T-helper 2 cell (primary cell): ENCODE data around the gene SYNRG.

ENCODE experiments used
- DNase-seq, 5 experiments: peaks; one replicate each; pipeline versions ENCODE4 v3.0.0 to v3.0.0-alpha.2; 2012 to 2022

Gene SYNRG

DNA sequence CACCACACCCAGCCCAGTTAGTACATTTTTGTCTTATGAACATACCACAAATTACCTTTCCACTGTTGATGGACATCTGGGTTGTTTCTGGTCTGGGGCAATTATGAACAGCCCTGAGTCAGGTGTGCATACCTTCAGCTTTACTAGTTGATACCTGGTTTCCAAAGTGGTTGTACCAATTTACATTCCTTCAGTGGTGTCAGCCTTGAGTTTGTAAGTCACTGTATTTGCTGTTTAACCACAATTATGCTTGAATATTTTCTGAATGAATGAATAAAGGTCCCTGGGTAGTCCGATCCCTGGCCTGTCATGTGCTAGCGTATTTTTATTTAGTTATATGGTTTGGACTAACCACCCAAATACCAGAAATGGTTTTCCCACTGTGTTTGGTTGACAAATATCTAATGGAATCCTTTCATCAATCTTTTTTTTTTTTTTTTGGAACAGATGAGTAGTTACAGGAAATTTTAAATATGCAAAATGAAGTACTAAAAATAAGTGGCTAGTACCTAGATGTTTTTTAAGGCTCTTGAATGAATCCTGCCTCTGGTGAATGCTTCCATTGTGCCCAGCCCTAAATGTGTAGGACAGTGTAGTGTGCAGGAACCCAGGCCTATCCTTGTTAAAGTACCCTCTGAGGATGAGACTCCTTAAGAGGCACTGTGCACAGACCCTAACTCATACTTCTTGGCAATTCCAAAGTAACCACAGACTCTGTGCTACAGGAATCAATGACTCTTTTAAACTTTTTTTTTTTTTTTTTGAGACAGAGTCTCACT, 115.8 kb downstream of the SYNRG start:
- no peak for DNase-seq

DNA sequence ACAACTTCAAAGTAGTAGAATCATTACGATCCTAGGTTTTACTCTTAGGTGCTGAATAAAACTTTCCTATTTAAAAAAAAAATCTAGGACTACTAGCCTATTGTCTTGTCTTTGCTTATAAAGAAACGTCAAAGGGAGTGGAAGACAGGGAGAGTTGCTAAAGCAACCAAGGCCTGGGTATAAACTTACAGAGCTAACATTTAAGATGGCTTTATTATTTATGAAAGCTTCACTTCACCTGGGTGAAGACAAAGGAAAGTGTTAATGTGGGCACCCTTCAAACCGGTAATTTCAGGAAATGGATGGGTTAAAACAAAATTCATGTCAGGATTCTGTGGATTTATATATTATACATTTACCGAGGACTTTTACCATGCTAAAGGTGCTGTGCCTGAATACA, 117.1 kb downstream of the SYNRG start:
- no peak for DNase-seq

DNA sequence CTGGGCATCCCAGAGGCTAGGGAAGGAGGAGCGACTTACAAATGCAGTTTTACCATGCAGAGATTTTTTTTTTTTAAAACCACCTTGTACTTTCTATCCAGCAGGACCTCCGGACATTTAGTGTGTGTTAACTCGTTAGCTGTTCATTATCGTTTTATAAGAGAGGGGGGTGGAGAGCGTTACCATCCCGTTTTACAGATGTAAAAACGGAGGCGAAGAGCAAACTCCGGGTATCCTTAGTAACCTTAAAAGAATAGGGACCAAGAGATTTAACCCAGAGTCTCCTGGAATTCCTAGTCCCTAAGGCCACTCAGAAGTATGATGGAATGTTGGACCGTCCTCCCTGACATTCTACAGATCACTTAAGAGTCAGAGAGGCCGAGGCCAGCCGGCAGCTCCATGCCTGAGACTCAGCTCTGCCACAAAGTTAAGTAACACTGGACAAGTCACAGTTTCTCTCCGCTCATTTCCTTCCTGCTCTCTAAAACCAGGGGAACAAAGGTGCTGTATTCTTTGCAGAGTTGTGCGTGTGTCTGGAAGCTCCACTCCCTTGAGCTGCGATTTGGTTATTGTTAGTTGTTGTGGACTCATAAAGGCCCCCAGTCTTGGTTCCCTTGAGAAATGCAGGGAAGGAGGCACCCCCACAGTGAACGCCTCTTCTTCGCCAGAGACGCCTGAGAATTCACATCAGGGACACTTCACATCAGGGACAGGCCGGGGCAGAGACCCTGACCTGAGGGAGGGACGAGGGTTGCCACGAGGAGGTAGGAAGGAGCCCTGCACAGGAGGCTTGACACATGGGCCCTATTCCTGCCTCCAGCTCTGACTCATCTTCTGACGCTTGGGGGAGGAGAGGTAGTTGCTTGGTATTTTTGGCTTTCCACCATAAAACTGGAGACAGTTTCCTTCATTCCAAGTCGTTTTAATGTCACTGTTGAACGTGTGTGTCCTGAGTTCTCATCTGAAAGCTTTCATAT, 118.3 kb downstream of the SYNRG start:
- peak in 1 of 5 experiments; percentile 18 for DNase-seq

DNA sequence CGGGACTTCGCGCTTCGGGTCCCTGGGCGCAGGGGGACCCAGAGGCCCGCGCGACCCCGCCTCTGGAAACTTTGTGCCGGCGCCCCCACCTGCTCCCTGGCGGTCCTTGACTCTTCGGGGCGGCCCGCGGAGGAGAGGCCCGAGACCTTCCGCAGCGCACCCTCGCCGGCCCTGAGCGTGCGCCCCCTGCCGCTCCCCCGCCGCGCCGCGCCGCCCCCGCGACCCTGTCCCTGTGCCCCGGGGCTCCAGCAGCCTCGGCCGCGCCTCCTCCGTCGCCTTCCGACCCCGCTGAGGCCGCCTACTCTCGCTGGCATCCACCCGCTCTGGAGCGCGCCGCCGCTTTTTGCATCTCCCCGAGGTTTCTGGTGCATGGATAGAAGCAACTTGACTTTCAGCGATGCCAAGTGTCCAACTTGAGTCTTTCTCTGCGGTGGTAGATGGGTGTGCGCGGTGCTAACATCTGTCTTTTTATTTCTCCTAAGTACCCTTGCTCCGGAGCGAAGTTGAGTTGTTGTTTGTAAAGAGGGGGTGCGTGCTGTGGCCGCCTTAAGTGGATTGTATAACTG, 119.1 kb downstream of the SYNRG start:
- DNase-seq = peak; percentile 39 to 85 (median 66)

DNA sequence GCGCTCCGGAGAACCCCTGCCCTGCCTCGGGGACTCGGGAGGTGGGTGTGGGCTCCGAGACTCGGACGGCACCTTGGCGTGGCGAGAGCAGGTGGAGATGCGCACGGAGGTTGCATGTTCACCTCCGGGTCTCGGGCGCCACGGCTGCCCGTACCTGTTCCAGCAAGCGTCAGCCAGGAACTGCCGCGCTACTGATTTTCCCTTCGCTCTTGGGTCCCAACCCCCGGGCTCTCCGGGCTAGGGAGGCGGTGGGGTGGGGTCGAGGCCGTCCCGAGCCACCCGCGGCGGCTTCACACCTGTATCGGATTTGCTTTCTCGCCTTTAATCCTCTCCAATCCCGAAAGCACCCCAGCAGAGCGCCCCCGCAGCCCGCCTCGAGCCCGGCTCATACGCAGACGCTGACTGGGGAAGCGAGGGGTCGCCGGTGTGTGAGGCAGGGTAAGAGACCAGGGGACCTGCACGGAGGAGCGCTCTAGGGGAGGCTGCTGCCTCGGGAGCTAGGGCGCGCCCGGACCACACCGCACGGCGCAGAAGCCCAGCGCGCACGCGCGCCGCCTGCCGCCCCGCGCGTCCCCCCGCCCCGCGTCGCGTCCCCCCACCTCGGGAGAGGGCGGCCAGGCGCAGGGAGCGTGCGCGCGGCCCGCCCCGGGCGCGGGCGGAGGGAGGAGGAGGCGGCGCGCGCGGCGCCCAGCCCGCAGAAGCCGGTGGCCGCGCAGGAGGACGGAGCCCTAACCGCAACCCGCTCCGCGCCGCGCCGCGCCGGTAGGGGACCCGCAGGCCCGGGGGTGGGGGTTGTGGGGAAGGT, 119.8 kb downstream of the SYNRG start, which contains the start of gene DUSP14:
TSS of gene DUSP14 (plus strand) at position 695 of the 805 bp plus-strand sequence. CDS start 22,382 bp downstream, outside the sequence.
- peak; percentile 59 to 93 (median 76) for DNase-seq

DNA sequence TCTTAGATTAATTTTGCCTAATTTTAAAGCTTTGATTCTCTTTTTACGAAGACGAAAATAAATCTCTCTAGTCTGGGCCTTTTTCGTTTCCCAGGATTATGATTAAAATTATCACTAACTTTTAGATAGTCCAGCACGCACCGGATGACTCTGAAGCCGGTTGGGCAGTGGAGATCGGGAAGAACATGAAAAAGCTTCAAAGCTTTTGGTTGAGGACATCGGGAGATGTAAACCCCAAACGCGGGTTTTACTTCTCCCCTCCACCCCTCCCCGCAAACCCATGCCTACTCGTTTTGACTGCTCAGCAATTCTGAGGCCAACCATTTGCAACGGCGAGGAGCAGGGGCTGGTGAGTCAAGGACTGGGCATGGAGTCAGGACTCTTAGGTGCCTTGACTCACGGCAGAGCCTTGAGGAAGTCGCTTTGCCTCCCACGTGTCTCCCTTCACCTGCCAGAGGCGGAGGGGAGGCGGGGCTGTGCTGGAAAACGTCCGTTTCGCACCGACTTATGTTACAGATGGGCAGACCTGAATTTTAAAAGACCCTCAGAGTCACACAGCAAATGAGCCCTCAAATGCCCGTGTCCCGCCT, 120.5 kb downstream of the SYNRG start:
- DNase-seq = peak; percentile 14 to 61 (median 43)

DNA sequence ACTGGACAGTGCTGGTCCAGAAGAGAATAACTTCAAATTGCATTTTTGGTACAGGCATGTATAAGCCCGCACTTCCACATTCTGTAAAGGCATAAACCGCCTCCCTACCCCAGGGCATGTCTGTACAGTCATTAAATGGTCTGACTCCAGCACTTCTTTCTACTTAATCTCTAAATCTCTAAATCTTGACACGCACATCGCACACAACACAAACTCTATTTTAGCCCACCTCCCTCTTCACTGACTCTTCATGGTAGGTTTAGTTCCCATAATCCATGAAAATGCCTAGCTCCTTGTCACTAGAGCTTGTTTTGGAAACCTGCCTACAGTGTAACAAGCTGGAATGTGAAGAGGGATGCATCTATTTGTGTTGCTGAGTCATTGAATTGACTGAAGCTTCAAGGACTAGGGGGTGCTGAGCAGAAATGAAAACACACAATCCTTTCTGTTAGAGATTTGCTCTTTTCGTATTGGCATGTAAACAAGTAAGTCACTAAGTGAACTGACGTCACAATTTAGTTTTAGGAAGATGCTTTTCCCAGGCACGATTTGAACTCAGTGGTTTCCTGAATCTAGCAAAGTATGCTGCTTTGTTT, 121.1 kb downstream of the SYNRG start:
- peak in 1 of 5 experiments; percentile 68 for DNase-seq

DNA sequence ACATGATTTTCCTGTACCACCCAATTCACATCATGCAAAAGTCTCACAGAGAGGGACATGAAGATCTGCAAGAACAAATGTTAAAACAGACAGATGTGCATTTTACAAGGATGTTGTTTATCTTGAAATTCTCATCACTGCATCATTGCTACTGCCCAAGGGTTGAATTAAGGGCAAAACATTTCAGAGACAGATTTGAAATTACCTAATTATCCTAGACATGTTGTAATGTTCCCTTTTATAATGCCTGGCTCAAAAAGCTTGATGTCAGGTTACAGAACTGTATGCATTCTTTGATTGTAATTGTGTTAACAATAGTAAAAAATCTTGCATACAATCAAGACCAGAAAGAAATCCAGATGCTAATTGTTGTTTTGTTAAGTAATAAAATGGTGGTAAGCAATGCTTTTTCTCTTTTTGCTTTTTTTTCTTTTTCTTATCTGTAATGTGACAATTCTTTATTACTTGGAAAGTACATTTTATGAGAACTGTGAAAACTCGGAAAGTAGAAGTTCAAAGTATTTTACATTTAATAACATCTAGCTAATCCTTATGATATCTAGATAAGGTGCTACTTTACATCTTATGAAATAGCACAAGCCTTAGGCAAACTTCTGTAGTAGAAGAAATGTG, 123.2 kb downstream of the SYNRG start:
- DNase-seq = no peak

DNA sequence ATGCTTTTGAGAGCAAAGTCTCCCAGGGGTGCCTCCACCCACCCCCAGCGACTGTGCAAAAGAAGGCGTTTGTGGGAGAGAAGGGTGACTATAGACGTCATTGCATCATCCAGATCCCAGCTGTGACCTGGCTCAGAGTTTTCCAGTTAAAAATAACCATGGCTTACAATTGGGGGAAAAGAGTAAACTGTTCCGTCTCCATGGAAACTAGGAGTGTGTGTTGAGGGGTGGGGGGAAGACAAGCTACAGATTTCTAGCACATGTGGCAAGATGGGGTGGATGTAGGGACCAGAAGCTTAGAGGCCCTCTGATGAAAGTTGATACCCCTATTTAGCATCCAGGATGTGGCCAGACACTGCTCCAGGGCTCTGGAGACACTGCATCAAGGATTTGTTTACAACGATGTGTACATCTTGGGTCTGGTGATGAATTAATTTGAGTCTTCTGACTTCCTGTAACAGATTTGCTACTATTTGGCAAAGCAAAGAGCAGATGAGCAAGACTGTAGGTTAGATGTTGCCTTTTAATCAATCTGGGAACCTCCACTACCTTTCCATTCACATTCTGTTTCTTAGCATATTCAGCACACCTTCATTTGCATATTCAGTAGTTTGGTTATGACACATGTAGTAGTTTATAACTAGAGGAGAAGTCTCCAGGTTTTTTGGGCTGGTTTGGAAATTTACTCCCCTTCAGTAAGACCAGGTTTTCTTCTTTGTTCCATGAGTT, 125.7 kb downstream of the SYNRG start:
- peak in 1 of 5 experiments; percentile 19 for DNase-seq

DNA sequence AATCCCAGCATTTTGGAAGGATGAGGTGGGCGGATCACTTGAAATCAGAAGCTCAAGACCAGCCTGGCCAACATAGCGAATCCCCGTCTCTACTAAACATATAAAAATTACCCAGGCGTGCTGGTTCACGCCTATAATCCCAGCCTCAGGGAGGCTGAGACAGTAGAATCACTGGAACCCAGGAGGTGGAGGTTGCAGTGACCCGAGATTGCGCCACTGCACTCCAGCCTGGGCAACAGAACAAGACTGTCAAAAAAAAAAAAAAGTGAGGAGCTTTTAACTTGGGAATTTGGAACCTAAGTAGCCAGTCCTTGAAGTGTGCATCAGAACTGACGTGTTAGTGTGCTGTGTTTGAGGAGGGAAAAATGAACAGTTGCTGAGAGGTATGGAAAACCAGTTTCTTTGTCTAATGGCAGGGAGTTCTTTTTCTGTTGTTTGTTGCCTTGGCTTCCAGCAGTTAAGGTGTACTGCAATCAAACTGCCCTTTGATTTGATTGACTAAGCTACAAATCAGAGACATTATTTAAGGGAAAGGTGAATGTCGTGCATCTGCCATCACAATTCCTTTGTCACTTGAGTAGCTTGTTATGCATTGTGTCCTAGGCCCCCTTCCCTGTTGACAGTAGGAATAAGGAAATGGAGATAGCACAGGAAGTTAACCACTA, 128.1 kb downstream of the SYNRG start:
- DNase-seq = no peak

DNA sequence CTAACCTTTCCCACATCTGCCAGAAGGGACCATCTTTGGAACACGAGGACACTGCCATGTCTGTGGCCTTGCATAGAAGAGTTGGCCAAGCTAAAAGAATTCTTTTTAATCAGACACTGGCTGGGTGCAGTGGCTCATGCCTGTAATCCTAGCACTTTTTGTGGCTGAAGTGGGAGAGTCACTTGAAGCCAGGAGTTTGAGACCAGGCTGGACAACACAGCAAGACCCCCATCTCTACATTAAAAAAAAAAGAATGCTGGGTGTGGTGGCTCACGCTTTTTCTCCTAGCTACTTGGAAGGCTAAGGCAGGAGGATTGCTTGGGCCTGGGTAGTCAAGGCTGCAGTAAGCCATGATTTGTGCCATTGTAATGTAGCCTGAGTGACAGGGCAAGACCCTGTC, 128.8 kb downstream of the SYNRG start:
- DNase-seq = no peak

DNA sequence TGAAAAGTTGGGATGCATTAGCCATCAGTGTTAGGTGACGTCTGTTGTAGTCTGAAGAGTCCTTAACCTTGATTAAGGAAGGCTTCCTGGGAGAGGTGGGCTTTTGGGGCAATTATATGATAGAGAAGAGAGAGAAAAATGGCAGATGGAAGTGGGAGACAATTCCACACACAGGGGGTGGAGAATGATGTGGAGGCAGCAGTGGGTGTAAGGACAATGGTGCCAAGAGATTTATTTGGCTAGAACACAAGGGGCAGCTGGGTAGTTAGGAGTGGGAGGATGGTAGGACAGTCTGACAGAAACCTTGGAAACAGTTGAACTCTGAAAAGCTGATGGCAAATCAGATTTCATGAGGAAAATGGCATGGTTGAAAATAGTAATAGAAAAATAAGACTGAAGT, 130.2 kb downstream of the SYNRG start:
- DNase-seq = no peak

DNA sequence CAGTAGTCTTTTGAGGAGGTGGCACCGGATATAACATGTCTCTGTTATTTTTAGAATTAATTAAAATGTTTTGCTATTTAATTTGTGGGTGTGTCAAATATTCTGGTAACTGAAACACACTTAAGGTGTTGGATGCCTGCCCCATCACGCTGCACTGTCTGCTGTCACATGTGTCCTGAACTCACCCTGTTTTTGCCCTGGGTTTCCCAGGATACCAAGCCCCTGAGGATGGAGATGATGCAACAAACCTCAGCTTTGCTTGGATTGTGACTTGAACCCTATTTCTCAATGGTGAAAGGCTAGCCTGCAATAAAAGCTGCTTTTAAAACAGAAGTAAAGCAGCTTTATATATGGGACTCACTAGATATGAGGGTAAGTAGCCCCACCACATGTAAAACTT, 131.0 kb downstream of the SYNRG start:
- no peak for DNase-seq

DNA sequence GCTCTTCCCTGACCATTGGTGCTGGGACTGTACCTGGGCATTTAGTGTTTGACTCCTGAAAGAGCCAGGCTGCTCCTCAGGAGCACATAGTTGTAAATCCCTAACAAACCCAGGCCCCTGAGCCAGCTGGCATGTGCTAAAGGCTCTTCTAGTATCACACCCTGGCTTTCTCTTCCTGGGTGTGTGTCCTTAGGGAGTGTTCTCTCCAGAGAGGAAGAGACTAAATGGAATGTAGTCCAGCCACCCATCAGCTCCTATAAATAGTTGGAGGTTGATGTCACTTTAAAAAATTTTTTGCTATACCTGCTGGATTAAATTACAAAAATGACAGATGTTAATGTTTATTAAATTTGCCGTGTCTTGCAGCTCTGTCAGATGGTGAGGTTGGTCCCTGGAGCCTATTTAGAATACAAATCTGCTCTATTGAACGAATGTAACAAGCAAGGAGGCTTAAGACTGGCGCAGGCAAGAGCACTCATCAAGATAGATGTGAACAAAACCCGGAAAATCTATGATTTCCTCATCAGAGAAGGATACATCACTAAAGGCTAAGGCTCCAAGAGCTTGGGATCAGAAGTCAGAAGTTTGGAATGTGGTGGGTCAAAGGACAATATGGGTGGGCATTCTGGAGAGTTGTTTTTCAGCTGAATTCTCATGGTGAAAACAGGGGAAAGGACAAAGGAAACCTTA, 132.6 kb downstream of the SYNRG start:
- DNase-seq = no peak

DNA sequence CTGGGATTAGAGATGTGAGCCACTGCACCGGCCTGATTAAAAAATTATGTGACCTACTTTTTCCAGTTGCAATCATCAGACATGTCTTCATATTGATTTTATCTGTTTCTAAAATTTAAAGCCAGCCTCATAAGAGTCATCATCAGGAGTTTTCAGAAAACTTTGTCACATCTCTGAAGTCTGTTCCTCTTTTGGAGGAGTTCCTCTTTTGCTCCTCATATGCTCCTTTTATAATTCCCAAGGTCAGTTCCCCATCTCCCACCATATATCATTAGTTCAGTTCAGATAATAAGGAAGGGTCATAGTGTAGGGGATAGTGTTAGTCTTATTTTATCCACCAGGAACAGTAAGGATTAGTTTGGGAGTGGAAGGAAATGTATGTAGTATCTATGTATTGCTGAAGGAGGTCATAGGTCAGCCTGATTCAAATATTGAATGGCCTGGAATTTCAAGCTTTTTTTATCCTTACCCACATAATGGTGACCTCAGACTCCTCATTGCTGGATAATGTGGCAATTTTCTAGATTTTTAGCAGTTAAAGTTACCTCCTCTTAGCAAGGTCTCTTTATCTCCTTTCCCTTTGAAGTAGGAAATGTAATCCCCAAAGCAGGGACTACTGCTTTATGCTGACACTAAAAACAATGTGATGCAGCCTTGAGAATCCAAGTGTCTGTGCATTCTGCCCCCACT, 133.3 kb downstream of the SYNRG start:
- no peak for DNase-seq

DNA sequence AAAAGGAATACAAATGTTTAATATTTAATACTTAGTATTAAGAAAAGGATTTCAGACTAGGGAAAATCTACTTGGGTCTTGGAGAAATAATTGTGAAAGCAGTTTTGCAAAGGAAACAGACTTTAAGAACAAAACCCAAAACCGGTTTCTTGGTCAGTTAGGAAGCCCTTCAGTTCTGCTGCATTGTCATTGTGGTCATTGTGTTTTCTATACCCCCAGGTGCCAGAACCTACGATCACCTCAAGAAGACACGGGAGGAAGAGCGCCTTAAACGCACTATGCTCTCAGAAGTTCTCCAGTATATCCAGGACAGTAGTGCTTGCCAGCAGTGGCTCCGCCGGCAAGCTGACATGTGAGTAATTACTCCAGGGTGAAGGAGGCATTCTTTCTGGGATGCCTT, 139.0 kb downstream of the SYNRG start:
- no peak for DNase-seq

DNA sequence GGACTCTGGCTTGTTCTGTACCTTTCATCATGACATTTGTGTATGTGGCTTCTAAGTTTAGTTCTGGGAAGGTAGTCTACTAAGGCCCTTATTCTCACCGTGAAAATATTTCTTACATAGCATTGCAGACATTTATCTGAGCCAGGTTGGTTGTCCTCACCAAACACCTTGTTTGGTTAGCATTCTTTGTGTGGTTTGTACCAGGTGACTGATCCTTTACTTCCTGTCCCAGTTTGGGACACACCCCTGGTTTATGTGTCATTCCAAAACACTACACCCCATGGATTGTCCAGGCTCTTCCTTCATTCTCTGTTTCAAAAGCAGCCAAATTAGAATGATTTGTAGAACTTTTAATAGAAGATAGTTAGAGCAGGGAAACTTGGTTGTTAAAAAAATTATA, 142.7 kb downstream of the SYNRG start:
- no peak for DNase-seq

DNA sequence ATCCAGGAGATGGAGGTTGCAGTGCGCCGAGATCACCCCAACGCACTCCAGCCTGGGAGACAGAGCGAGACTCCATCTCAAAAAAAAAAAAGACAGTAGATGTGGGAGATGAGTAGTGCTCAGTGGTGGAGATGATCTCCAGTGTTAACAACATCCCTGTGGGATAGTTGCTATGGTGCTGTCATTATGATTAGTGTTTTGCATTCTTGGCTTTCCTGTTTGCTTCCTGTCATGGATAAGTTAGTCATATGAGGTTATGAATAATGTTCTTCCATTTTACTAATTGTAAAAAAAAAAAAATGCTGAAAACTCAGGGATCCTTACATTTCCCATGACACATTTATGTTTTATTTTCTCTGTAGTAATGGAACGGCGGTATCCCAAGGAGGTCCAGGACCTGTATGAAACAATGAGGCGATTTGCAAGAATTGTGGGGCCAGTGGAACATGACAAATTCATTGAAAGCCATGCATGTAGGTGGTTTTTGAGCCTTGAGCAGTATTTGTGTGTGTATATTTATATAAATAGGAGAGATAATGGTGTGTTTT, 144.1 kb downstream of the SYNRG start:
- DNase-seq = no peak
